GM18508 (cell line): ENCODE results near the gene NRXN3.

Experiments used
- ATAC-seq: cut with Tn5 transposase; IDR thresholded peaks from one replicate; pipeline ENCODE4 v1.9.1; 2021; ENCODE audit warnings: moderate number of reproducible peaks; ENCODE audit not compliant: insufficient read depth, unreplicated experiment

Gene NRXN3

DNA sequence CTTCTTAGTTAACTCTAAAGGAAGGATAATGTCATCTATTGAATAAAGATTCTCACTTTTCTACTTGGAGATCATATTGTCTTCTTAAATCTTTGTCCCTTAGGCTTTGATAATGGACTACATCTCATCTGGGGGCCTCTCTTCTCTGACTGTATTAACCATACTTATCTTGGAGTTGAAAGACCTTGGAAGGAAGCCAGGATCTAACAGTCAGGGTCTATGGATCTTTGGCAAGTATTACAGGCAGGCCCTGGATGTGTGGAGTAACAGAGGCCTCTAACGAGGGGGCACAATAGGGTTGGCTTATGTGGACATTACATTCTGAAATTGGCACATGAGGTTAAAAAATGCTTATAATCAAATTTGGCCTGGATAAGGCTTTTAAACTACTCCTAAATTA is 513.8 kb downstream of the NRXN3 start:
- no peak for ATAC-seq

DNA sequence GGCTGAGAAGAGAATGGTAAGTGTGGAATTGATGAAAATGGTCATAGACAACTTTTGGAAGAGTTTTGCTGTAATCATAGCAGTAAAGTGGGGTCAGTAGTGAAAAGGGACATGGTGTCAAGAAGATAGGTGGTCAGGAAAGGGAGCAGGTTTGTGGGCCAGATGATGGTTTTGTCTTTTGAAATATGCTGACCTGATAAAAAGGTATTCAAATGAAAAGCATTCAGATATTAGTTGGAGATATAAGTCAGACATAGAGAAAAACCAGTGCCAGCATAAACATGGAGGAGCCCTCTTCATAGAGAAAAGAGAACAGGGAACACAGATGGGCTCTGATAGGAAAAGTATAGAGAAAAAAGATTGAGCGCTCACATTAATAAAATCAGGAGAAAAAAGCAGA is 518.3 kb downstream of the NRXN3 start:
- no peak for ATAC-seq

DNA sequence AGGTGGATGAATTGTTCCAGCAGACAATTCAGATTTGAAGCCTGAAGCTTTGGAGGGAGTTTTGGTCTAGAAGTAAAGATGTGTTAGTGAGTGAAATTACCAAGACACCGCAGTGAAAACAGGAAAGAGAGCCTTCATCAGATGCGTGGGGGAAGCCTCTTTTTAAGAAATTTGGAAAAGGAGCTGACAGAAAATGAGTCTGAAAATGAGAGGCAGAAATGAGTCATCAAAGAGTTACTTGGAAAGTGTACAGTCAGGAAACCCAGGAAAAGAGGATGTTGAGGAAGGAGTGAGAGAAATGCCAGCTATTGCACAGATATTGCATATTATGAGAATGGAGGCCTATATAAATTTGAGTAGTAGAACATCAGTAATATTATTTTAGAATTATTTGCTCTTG is 520.7 kb downstream of the NRXN3 start:
- ATAC-seq = no peak

DNA sequence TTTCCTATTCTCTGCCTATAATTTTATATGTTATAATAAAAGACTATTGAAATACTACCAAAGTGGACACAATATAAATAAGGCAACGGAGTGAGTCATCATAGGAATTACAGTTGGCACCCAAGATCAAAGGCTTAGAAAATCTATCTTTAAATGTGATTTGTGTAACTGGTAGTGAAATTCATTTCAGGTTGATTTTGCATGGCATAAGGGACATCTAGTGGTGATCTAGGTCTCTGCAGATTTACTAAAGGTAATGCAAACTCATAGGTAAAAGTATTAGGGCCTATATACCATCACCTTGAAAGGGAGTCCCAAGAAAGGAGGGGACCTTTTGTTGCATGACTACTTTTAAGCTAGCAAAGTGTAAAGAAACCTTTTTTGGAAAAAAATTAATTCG is 527.2 kb downstream of the NRXN3 start:
- no peak for ATAC-seq

DNA sequence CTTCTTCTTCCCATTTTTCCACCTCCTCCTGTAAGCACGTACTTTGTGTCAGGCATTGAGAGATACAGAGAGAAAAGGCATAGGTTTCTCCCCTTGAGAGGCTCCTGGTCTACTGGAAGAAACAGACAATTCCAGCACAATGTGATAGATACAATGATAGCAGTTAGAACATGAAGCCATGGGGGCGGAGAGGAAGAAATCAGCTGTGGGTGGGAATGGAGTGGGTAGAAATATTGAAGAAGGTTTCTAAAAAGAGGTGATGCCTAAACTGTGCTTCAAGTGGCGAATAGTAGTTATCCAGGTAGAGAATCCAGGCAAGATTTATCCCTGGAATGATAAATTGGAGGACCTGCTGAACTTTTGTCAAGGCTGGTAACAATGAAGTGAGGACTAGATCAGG is 528.8 kb downstream of the NRXN3 start:
- no peak for ATAC-seq

DNA sequence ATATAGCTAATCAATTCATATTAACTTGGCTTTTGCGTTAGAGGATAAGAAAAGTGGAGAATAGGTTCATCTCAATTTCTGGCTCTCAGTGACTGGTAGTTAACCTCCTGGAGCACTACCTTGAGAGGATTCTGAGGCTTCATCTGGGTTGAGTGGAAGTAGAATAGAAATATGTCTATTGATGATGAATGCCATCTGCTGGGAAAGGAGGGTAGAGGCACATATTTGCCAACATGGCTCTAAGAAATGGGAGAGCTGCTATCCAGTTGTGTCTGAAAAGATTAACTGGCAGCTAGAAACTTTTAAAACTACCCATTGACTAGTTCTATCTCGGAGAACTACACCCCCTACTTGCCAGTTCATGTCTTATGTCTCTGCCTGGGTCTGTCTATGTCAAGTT is 530.1 kb downstream of the NRXN3 start:
- no peak for ATAC-seq

DNA sequence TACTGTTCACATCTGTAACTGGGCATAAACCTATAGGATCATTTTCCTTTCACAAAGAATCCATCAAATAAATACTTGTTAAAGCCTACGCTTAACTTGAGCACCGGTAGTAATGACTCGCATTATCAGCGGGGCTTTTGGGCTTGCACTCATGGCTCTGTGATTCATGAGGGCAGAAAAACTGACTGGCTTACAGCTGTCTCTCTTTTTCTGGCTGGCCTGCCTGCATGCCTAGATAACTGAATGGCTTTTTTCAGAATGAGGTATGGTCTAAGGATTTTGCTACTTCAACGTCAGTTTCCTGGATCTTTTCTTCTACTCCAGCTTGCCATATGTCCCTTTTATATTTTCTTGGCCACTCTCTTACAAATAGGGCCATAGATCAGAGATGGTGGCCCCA is 531.1 kb downstream of the NRXN3 start:
- no peak for ATAC-seq

DNA sequence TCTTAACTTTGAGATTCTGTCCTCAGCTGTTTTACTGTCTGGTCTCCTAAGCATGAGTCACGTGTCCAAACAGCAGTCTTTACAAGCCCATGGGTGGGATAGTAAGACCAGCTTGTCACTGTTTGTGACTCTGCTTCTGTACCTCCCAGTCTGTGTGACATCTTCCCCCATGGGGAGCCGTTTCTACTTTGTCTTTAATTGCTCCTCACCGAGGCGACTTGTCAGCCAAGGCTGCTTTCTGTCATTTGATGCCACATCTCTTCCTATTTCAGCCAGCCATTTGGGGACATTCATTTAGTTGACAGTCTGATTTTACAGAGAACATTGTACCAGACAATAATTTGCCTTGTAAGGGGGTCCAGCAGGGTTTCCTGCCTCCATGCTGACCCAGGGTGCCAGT is 534.8 kb downstream of the NRXN3 start:
- no peak for ATAC-seq

DNA sequence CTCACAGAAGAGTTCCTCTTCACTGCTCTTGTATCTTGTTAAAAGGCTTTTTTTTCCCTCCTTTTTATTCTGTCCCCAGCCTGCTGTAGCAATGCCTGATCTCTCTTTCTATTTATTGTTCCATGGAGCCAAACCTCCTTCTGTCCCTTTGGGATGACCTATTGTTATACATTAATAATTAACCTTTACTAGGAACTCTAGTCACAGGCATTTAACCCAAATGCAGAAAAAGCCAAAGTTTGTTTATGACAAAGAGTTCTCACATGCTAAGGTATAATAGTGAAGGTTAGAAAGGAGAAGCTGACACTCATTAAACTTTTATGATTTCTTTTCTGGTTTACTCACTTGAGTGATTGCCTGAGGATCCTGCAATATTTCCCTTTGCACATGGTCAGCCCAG is 535.8 kb downstream of the NRXN3 start:
- no peak for ATAC-seq

DNA sequence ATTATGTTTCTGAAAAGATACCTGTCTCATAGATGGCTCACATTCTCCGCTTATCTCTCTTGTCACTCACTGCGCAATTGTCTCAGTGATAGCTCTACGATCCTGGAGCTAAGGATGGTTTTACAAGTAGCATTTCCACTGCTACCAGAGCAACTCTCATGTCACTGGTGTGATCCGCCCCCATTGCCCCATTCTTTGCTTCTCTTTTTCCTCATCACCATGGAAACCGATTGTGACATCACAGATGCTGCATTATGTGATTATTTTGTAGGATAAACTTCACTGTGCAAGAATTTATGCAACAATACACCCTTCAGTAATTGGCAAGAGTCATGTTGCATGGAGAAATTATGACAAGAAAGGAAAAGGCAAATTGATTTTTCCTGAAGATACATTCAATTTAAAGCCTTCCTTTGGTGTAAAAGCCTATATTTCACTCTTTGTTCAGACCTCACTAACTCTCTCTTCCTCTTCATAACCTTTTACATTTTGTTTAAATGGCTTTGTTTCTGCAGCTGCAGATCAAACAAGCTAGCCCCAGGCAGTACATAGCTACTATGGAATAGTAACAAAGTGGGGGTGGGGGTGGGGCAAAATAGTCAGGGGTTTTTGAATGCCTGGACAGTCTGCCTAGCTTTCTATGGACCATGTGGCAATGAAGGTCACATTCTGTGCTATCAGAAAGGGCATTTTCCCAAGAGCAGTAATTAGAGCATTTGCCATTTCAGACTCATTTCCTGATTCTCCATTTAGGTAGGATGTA is 539.8 kb downstream of the NRXN3 start:
- ATAC-seq = no peak

DNA sequence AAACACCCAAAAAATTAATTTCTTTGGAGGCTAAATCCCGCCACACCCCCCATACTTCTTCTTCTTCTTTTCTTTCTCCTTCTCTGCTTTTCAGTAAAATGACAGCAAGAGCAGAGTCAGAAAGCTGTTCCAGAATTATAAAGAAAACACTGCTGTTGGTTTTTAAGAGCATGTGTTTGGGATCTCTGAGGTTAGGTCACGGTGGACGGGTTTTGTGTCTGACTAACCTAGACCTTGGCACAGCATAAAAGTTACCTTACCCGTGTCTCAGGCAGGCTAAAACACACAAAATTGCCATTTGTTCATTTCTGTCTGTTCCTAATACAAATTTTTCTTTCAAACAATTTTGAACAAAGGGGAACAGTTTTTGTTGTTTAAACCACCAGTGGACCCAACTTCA is 540.8 kb downstream of the NRXN3 start:
- ATAC-seq = no peak

DNA sequence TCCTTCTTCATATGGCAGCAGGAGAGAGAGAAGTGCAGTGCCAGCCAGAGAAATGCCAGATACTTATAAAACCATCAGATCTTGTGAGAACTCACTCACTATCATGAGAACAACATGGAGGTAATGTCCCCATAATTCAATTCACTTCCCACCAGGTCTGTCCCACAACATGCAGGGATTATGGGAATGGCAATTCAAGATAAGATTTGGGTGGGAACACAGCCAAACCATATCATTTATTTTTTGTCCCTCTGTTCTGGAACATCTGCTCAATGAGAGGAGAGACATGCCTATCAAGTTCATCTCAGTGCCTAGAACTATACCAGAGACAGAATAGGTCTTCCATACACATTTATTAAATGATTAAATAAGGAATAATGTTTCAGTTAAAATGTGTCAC is 543.5 kb downstream of the NRXN3 start:
- ATAC-seq = no peak

DNA sequence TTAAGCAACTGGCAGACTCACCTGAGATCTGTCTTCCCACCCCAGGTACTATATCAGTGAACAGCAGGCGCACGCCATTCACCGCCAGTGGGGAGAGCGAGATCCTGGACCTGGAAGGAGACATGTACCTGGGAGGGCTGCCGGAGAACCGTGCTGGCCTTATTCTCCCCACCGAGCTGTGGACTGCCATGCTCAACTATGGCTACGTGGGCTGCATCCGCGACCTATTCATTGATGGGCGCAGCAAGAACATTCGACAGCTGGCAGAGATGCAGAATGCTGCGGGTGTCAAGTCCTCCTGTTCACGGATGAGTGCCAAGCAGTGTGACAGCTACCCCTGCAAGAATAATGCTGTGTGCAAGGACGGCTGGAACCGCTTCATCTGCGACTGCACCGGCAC is 544.5 kb downstream of the NRXN3 start:
- no peak for ATAC-seq

DNA sequence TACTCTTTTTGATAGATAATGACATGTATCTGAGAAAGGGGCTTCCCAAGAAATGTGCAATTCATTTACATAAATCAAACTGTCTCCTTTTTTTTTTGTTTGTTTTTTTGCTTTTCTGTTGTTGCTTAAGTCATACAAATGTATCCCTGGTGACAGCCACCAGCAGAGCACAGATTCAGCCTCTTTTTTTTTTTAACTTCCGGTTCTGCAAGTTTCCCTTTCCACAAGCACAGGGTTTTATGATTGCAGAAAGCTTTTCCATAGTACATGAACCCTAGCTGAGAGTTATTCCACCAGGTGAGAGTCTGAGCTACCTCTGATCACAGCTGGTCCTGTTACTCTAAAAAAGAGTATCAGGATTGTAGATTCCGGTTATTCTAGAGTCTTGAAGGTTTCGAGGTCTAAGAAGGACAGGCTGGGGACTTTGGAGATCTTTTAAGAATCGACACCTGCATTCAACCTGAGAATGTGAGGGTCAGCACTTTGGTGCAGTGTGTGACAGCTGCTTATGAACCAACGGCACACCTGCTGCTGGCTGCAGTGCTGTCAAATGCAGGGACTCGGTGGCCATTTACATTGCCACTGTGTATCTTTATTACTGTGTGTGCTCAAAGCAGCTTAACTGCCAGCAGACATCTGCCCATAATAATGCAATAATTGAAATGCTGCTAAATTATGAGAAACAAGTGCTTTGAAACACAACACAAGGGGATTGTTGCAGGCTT is 551.7 kb downstream of the NRXN3 start:
- ATAC-seq = no peak

DNA sequence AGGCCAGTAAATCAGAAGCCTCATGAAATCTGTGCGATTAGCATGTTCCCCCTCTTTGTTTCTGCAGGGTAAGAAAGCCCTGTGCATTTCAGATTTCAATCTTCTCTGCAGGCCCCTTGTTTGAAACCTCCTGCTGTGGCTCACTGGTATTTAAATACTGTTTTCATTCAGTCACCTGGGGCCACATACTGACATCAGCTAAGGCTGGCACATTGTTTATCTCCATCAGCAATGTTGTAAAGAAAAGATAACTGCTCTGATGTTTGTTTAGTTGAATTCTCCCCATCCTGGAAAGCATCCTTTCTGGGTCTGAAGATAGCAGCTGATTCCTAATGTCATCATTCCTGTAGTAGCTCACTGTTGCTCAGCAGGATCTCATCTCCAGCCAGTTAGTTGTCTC is 554.9 kb downstream of the NRXN3 start:
- ATAC-seq = no peak

DNA sequence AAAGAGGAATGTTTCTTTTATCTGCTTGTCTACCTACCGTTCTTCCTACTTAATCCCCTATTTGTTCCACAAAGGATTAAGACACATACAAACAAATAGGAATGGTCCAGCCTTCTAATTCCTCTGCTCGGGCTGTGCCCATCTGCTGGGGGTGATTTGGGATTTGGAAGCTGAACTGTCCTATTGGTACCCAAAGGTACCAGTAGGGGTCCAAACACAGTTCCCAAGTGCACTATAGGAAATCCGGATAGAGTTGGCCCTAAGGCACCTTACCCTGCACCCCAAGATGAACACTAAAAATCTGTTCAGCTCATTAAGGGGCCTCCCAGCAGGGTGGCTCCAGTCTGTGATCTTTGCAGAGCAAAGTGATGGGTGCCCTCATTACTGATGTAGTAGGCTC is 566.9 kb downstream of the NRXN3 start:
- no peak for ATAC-seq

DNA sequence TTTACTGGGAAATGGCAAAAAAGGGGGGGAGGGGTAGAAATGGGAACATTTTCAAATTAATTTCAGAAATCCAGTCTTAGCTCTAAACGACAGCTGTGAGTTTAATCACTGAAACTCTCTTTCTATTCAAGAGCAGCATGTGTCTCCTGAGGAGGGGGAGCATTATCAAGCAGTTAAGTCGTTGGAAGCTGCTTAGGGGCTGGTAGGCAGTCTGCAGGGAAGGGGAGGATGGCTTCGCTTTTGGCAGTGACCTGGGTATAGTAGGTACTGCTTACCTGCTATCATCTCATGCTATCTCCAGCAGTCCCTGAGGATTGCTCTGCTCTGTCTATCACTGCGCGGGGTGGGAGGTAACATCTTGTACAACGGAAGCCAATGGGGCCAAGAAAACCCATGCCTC is 567.4 kb downstream of the NRXN3 start:
- ATAC-seq = no peak

DNA sequence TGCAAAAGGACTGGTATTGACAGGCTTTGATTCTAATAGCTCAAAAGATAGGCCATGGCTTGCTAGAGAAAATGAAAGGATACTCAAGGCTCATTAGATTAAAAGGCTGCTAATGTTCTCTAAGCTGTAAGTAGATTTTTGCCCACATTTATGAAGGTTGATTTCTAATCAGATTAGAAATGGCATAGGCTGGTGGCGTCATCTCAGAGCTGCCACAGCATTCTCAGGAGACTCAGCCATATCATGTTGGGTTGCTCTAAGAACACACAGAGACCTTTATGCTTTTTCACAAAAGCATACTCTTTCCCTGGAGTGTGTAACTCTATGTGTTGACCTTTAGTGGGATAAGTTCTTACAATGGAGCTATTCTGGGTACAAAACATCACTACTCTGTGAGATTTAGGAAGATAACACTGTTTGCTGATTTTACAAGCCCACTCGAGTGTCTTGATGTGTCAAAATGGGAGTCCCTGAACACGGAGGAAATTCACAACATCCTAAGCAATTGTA is 576.0 kb downstream of the NRXN3 start:
- ATAC-seq = no peak

DNA sequence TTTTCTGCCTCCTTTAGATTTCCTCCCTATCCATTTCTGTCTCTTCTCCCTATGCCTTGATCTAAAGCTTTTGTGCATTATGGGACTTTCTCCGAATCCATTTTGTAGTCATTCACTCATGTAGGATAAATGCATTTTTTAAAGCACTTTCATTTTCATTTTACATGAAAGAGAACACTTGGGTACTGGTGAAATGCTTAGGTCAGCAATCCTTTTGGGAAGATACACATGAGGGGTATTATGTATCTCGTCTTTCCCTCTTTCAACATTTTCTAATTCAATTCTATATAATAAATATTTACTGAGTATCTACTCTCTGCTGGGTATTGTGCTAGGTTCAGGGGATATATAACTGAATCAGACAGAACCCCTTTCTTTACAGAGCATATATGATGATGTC is 577.6 kb downstream of the NRXN3 start:
- ATAC-seq = no peak

DNA sequence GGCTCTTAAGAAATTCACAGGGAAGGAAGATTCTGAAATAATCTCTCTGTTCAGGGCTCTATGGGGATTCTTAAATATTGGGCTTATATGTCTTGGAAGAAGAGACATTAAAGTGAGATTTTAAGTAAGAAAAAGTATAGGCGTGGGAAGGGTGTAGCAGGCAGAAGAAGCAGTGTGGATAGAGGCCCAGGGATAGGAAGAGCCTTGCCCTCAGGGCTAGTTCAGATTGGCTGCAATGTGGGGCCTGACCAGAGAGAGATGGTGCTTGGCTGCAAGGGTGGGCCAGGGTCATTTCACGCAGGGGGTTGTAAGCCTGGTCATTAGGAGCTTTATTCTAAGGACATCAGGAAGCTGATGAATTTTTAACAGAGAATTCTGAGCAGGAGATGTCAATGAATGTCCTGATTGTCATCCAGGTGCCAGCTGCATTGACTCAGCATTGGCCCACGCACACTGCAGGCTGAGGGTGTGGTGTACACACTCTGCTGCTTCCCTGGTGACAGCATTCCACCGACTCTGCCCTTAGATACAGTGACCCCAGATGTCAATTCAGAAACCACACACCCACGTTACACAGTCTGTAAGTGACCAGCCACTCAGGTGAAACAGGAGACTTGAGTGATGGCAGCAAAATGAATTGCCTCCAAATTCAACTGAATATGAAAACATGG is 582.5 kb downstream of the NRXN3 start:
- ATAC-seq = no peak

DNA sequence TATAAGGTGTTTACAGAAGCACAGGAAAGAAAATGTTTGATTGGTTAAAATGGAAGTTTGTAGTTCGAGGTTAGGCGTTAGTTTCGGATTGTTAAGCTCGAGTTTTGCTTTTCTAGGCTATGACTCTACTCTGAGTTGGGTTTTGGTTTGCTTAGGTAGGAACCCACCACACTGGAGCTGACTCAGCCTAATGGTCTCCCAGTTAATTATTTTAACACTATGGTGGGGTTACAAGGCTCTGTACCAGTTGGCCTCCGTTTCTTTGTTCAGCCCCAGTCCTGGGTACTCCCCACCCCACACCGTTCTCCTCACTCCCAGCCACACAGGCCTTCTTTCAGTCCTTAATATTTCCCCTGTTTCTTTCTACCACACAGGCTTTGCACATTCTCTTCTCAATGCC is 583.9 kb downstream of the NRXN3 start:
- ATAC-seq = no peak
